Measurements from ENCODE around the gene LGALS3BP. TPM values are rescaled to one million over a fixed set of nuclear protein-coding genes. Genes with fewer than 3 reads are reported as not detected.

LGALS3BP gene
- total and polyA plus RNA-seq, 2 of the 13 experiments (the other 11 are each of a cell fraction or from before 2014, with no cell fraction given), result 137 to 332 TPM

GRCh38 chr17:79024901-79025737 is 45.4 kb upstream of the LGALS3BP start (continued):
- no peak for TF ChIP-seq PBX3 (CRISPR knock-in tag; IDR thresholded peaks at IDR 0.05; ENCODE audit: borderline replicate concordance)
- no peak for TF ChIP-seq ZNF331 (CRISPR knock-in tag; IDR thresholded peaks at IDR 0.05)
- no peak for TF ChIP-seq MED8 (CRISPR knock-in tag; IDR thresholded peaks at IDR 0.05; ENCODE audit: insufficient replicate concordance)
- TF ChIP-seq ZNF788 (CRISPR knock-in tag; IDR thresholded peaks at IDR 0.05; ENCODE audit: borderline replicate concordance), result no peak; the same call in 1 of the 2 replicates
- no peak for TF ChIP-seq ZNF446 (CRISPR knock-in tag; IDR thresholded peaks at IDR 0.05)
- TF ChIP-seq ZBTB40 (IDR thresholded peaks at IDR 0.05), result no peak
- TF ChIP-seq ZBTB40 (CRISPR knock-in tag; IDR thresholded peaks at IDR 0.05), result peak; percentile 38; the same call in 1 of the 2 replicates
- TF ChIP-seq ZNF776 (CRISPR knock-in tag; IDR thresholded peaks at IDR 0.05), result no peak
- TF ChIP-seq GABPB1 (CRISPR knock-in tag; IDR thresholded peaks at IDR 0.05), result peak; percentile 49; the same call in 1 of the 2 replicates

Measured in HepG2 (cell line).